GM19238 (cell line): ENCODE measurements around the gene MAPK9.

Experiments used
- DNase-seq: peaks from one replicate; pipeline ENCODE4 v3.0.0; 2011; ENCODE audit warnings: low spot score; ENCODE audit not compliant: insufficient read length

MAPK9 gene

DNA sequence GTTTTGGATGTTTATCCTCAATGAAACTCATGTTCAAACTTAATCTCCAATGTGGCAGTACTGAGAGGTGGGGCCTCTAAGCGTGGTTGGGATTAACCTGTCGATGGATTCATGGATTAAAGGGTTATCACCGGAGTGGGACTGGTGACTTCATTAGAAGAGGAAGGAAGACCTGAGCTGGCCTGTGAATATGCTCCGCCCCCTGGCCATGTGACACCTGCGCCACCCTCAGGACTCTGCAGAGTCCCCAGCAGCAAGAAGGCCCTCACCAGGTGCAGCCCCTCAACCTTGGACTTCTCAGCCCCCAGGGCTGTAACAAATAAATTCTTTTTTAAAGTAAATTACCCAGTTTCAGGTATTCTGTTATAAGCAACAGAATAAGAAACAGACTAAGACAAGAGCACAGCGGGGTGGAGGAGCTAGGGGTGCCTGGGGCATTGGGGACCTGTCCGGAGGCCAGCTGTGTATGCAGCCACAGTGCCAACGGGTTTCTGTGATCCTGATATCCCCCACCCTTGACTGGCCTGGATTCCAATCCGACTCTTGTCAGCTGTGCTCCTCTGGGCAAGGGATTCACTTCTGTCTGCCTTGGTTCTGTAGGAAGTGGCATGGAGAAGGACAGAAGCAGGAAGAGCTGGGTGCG is 3.2 kb upstream of the MAPK9 start:
- DNase-seq, result no peak

DNA sequence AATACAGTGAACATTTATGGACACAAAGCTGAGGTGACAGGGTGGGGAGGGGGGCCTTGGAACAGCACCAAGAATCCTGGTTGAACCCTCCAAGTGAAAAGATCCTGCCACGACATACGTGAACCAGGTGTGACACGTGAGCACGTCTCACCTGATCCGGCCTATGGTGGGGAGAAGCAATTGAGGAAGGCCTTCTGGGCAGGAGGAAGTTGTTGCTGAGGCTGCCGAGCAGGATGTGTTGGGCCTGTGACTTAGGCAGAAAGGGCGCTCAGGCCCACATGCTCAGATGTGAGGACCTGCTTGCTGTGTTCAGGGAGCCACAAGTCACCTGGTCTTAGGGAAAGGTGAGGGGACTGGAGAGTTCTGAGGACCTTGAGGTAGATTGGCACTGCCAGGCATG is 2.5 kb upstream of the MAPK9 start:
- DNase-seq, result no peak

DNA sequence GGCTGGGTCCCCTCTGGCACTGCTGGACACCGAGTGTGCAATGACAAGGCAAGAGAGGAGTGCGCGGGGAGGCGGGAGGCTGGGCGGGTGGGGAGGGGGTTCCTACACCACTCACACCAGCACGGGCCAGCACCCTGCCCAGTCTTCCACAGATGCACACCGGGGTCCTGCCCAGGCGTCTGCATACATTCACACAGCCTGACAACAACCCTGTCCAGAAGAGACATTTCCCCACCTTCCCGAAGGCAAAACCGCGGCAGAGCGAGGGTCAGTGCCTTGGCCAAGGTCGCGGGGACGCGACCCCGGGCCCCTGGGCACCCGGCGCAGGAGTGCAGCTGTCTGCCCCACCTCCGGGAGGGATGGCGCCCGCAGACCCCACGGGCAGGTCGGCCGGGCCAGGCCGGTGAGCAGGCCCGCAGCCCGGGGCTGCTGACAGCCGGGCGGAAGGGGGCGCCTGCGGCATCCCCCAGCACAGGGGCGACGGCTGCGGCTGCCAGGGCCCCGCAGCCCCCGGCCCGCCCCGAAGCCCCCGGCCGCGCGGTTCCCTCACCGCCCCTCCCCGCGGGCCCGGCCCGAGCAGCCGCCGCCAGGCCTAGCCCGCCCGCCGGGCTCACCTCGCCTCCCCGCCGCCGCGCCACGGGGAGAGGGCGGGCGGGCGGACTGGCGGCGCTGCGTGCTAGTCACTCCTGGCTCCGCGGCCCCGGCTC is 496 bp downstream of the MAPK9 start:
- peak; percentile 52 for DNase-seq

DNA sequence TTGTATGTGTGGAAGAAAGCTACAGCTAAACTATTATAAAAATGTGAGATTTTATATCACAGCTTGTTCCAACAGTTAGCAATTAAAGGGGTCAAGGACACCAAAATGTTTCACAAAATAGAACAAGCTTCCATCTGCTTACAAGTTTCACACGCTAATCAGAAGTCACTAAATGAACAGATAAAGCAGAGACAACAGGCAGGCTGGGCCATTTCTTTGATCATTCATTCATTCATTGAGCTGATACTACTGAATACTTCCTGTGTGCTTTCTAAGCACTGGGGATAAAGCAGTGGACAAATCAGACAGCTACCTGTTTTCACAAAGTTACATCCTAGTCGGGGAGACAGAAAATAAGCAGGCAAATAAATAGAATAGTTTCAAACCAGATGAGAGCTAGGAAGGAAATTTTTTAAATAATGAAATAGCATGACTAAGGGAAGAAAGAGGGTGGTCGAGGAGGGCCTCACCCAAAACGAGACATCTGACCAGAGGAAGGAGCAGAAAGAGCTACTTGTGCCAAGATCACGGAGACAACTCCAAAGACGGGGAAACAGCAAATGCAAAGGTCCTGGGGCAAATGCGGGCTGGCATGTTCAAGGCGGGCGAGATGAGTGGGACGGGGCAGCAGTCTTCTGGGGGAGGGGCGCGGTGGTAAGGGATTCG is 1.2 kb downstream of the MAPK9 start:
- no peak for DNase-seq

DNA sequence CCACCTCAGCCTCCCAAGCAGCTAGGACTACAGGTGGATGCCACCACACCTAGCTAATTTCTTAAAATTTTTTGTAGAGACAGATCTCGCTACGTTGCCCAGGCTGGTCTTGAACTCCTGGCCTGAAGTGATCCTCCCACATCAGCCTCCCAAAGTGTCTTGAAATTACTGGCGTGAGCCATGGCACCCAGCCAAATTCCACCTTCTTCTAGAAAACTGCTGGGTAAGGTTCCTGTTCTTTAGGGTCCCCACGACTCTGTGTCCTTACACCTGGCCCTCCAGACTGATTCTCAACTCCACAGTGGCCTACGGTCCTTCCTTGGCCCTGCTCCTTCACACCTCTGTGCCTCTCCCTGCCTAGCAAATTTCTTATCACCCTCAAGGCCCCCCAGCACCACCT is 1.9 kb downstream of the MAPK9 start:
- no peak for DNase-seq

DNA sequence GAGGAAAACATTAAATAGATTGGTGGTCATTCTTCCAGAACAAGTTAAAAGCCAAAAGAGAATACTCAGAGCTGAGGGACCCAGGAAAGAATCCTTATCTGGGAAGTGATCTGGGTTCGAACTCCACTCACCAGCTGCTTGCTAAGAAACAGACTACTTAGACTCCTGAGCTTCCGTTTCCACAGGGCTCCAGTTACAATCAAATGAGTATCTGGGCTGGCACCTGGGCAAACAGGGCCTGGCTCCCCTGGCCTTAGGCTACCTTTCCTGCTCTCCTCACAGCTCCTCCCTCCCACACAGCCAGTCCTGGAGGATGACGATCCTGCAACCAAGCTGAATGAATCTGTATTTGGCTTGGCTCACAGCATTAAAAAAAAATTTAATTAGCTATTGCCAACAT is 2.5 kb downstream of the MAPK9 start:
- no peak for DNase-seq

DNA sequence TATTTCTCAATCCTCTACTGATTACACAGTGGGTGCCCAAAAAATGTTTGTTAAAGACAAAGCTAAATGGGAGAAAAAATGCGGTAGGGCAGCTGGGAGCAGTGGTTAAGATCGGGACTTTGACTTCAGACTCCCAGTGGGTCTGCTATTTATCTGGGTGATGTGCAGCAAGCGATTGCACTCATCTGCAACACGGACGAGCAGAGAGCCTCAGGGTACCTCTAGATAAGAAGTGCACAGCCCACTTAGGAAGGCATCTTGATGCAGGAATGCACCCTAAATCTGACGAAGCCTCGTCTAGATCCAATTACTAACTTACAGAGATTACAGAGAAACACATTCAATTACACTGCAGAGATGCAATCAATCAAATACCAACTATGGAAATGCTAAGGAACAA is 4.0 kb downstream of the MAPK9 start:
- DNase-seq, result no peak

DNA sequence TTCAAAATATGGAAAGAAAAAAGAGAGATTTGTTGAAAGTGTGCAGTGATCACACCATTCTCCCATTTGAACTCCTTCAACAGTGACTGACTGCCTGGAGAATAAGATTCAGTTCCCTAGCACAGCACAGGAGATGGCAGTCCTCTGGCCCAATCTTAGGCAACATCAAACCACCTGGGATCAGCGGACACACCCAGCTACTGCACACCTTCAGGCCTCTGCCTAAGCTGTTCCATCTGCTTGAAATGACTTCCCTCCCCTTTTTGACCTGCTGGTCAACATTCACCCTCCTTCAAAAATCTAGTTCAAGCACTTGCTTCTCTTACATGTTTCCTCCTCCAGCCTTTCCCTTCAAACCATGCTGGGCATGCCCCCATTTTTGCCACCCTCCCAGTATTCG is 4.5 kb downstream of the MAPK9 start:
- no peak for DNase-seq

DNA sequence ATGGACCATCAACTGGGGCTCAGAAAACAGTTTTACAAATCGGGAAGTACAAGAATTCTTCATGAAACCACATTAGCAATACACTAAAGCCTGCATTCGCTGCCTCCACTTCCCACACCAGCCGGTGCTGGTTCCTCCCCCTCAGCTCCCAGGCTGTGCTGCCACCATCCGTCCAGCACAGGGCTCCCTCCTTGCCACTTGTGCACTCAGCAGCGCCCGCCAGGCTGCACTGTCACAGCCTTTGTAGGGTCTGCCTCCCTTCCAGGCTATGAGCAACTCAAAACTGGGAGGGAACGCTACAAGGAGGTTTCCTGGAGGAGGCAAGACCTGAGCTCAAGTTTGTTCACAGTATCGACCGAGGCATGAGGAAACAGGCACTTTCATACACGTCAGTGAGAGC is 7.7 kb downstream of the MAPK9 start:
- no peak for DNase-seq

DNA sequence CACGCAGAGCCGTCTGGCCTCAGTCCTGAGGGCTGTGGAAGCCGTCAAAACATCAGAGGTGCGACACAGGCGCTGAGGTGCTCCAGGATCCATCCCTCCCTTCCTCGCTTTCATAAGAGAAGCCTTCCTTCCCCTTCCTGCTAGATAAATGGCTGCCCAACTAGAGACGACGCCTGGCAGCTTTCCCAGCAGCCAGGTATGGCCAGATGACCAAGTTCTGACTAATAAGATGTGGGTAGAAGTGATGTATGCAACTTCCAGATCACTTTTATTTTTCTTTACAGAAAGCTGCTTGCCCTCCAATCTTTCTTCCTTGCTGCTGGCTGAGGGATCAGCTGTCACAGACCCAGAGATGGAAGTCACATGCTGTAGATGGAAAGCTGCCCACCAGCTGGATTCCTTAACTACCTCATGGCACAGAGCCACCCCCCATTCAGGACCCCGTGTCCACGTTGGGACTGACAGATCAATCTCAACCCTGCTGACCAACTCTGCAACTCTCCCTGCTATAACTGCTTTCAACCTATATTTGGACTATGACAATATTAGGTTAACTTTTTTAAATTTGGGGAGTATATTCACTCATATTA is 8.8 kb downstream of the MAPK9 start:
- DNase-seq, result no peak

DNA sequence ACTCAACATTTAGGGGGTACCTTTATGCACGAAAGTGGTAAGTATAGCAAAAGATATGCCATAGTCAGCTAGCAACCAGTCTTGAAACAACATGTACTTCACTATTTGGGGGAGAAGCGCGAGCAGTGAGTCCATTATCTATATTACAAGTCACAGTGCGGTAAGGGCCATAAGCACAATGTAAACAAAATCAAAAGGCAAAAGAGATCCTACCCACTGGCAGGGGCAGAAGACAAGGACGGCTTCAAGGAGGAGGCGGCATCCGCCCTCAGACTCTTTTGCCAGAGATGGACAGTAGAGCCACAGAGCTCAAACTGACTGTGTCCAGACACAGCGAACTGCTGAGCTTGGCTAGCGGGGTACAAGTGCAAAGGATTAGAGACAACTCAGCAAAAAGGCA is 9.6 kb downstream of the MAPK9 start:
- DNase-seq, result no peak

DNA sequence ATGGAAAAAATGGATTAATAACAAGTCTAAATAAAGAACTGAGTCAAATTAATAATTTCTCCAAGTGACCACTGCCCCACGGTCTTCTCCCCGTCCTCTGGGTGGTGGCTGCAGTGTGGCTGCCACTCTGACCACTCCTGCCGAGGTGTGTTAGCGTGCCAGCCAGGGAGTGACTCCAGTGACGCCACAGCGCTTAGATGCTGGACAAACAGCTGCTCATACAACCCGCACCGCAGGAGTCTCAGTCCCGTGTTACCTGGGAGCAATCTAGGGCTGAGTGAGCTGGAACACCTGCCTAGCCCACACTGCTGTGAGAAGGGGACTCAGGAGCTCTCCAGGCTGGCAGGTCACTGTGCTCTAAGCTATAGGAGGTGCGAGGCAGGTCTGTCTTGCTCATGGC is 10.2 kb downstream of the MAPK9 start:
- no peak for DNase-seq

DNA sequence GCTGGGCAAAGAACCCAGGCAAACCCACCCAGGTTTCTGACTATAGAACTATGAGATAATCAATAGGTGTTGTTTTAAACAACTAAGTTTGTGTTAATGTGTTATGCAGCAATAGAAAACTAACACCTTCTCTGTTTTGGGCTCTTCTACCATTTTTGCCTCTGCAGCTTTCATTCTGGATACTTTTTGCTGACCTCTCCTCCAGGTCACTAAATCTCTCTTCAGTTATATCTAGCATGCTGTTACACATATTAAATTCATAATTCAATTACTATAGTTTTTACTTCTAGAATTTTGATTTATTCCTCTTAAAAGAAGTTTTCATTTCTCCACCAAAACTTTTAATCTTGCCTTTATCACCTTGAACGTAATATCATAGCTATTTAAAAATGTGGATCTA is 17.2 kb downstream of the MAPK9 start:
- no peak for DNase-seq

DNA sequence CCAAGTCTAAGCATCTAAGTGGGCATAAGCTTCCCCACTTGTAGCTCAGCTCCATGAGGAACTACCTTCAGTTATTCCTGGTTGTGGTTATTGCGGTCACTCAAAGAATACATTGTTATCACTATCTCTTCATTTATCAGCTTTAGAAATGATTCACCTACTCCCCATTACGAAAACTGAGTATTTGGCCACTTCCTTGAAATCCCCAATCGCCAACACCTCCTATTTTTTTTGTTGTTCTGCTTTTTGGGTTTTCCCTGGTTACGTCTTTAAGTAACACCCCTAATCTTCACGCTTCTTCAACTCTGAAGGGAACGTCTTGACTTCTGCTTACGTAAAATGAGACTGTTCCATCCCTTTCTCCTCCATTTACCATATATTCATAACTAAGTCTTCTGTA is 20.7 kb downstream of the MAPK9 start:
- no peak for DNase-seq

DNA sequence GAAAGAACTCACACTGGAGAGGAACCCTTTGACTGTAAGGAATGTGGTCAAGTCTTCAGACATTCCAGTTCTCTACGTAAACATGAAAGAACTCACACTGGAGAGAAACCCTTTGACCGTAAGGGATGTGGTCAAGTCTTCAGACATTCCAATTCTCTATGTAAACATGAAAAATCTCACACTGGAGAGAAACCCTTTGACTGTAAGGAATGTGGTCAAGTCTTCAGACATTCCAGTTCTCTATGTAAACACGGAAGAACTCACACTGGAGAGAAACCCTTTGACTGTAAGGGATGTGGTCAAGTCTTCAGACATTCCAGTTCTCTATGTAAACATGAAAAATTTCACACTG is 32.6 kb downstream of the MAPK9 start:
- no peak for DNase-seq

DNA sequence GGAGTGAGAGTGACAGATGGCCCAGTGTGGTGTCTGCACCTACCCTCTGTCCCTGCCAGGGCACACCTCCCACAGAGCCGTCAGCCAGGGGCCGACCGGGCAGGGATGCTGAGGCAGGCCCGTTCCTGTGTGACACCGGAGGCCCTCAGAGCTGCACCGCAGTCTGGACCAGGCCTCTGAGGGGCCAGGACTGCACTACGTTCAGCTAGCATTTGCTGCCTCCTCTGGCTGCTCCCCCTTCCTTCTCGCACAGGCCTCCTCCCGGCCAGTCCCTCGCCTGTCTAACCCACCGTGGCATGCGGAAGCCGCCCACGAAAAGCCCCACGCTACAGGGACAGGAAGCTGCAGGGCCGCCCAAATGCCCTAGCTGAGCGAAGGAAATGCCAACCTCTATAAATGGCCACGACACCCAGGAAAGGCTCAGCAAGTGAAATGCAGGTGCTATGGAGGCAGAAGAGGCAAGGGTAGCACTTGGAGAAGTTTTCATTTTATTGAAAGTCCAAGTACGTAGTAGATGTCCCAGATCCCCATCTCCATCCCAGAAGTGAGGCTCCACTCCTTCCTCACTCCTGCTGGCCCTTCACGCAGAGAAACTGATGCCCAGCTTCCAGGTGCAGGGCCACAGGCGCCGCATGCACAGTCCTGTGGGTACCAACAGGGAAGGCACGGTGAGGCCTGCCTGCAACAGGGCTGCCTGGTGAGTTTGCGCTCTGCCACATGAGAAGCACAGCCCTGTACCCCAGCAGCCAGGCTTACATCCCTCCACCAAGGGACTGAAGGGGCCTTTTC is 38.7 kb downstream of the MAPK9 start:
- DNase-seq, result no peak

DNA sequence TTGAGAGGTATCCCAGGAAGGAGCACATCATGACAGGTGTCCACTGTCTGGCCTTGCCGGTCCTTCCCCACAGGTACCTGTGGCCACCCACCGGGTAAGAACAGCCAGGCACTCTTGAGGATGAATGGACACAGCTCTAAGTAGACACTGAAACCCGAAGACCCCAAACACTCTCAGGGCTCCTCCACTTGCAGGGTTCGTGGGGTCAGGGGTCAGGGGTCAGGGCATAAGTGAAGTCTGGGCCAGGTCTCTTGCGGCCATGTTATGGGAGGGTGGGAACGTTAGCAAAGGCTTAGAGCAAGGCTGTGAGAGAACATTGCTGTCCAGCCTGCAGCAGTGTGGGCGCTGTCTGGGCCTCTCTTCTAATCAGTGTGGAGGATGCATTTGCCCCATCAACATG is 40.0 kb downstream of the MAPK9 start:
- DNase-seq, result no peak

DNA sequence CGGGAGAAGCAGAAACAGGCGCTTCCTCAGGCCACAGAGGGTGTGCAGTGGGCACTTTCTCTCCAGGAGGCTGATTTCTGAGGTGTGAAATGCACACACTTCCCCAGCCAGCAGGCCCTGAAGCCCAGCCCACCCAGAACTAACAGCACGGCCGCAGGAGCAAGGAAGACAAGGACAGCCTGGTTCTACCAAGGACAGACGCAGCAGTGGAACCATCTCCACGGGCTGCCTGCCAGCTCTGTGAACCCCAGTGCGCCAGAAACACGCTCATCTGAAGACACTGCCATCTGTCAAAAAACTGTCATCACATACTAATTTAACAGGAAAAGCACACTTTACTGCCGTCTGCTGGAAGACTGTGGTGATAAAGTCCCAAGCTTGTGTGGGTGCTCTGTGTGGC is 40.7 kb downstream of the MAPK9 start:
- DNase-seq, result no peak

DNA sequence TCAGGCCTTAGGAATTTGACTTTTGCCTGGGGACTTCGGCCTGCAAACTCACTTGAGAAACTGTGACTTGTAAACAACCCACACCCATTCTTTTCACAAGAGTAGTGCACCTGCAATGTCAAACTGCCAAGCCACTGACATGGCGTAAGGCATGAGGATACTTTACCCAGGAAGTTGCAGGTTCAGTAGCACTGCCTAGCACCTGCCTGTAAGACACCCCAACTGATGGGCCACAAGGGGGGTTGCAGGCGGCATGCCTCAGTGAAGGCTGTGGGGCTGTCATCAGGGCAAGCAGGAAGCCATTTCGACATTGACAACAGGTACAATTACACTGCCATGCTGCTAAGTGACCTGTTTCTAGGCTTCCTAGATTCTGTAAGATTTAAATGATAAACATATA is 41.6 kb downstream of the MAPK9 start:
- DNase-seq, result no peak

DNA sequence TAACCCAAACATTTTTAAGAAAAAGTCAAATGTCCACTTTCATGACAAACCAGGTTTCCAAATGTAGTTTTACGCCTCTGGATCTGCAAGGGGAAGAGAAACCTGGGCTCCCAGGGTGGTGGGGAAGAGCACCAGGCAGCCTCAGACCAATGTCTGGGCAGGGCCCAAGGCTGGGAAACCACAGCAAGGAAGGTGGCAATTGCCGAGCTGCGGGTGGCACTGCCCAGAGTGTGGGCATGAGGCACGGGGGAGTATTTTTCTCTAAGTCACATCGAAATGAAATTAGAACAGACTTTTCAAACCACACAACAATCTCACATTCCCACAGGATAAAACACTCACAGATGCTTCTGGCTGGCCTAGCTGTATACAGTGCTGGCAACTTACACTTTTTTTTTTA is 50.3 kb downstream of the MAPK9 start:
- DNase-seq, result no peak

DNA sequence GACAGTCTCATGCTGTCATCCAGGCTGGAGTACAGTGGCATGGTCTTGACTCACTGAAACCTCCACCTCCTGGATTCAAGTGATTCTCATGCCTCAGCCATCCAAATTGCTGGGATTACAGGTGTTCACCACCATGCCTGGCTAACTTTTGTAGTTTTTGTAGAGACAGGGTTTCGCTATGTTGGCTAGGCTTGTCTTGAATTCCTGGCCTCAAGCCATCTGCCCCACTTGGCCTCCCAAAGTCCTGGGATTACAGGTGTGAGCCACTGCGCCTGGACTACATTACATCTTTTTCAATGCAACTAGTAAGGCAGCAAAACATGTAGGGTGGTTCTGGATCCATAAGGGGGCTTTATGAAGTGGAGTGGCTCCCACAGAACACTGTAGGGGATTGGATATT is 53.3 kb downstream of the MAPK9 start:
- DNase-seq, result no peak

DNA sequence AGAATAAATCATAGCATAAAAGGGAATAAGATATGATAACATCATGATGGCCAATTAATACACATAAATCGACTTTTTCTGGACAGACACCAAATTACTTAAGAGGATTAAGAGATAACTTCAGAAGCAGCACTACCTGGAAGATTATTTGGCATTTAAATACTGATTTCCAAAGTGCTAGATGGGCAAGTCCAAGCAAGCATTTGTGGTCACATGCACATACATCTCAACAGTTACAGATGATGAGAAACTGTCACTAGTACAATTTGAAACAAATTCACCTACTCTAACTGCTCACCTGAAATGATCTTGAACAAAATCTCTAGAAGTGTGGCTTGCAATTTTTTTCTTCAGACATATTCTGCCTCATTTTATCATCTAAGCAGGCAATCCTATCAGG is 56.0 kb downstream of the MAPK9 start:
- DNase-seq, result no peak
